PFSK-1 (cell line): ENCODE data around the gene MAP2K5.

Source experiments
- FOXP2 ChIP-seq: optimal IDR thresholded peaks from 2 replicates; pipeline ENCODE3; 2011; ENCODE audit warnings: borderline replicate concordance, control low read depth, inconsistent platforms; ENCODE audit not compliant: insufficient read depth; ENCODE audit errors: extremely low read length, extremely low read depth
- POLR2AphosphoS5 ChIP-seq: IDR thresholded peaks from 2 replicates; pipeline ENCODE4 v1.6.1; 2012; ENCODE audit warnings: low read depth, mild to moderate bottlenecking, control low read depth, low read length, moderate library complexity
- SIN3A ChIP-seq: IDR thresholded peaks from 2 replicates; pipeline ENCODE4 v1.6.1; 2012; ENCODE audit warnings: mild to moderate bottlenecking, low read length, moderate library complexity, borderline replicate concordance; ENCODE audit not compliant: insufficient read depth
- TAF1 ChIP-seq: IDR thresholded peaks from 2 replicates; pipeline ENCODE4 v1.6.1; 2012; ENCODE audit warnings: low read length, control low read depth, borderline replicate concordance; ENCODE audit not compliant: insufficient read depth
- TF ChIP-seq, protein P1 (sequence below), 2 experiments: IDR thresholded peaks; 2 replicates each; pipeline versions ENCODE4 v1.6.1 to v1.8.0; 2011 to 2012; ENCODE audit warnings: low read depth in 2 of 2, low read length in 2 of 2, control low read depth in 1 of 2, inconsistent platforms in 1 of 2, mild to moderate bottlenecking in 1 of 2, moderate library complexity in 1 of 2; ENCODE audit not compliant: insufficient read depth in 1 of 2

The MAP2K5 gene

DNA sequence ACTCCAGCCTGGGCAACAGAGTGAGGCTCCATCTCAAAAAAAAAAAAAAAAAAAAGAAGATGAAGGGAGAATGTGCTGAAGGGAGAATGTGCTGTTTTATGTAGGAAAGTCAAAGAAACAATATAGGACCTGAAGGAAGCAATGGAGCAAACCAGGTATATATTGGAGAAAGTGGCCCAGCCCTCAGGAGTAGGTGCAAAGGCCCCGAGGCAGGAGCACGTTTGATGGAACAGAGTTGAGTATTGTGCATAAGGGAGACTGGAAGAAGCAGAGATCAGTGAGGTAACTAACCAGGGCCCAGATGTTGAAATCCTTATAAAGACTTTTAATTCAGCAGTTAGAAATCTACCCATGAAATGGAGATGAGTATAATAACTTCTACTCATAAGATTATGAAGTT is 79.6 kb downstream of the MAP2K5 start:
- TF ChIP-seq SIN3A = no peak

DNA sequence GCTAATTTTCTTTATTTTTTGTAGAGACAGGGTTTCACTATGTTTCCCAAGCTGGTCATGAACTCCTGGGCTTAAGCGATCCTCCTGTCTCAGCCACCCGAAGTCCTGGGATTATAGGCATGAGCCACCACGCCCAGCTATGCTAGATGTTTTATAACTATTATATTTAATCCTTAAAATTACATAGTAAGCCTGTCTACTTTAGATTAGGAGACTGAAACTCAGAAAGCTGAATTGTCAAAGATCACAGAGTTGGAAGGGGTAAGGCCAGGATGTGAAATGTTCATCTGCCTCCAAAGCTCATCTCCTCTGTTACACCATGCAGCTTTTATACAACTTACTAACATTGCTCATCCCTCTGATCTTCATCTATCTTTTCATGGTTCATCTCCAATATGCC is 89.8 kb downstream of the MAP2K5 start:
- TF ChIP-seq FOXP2 (no peak), POLR2AphosphoS5 (no peak), SIN3A (no peak), TAF1 (no peak)
- TF ChIP-seq, protein P1, sequence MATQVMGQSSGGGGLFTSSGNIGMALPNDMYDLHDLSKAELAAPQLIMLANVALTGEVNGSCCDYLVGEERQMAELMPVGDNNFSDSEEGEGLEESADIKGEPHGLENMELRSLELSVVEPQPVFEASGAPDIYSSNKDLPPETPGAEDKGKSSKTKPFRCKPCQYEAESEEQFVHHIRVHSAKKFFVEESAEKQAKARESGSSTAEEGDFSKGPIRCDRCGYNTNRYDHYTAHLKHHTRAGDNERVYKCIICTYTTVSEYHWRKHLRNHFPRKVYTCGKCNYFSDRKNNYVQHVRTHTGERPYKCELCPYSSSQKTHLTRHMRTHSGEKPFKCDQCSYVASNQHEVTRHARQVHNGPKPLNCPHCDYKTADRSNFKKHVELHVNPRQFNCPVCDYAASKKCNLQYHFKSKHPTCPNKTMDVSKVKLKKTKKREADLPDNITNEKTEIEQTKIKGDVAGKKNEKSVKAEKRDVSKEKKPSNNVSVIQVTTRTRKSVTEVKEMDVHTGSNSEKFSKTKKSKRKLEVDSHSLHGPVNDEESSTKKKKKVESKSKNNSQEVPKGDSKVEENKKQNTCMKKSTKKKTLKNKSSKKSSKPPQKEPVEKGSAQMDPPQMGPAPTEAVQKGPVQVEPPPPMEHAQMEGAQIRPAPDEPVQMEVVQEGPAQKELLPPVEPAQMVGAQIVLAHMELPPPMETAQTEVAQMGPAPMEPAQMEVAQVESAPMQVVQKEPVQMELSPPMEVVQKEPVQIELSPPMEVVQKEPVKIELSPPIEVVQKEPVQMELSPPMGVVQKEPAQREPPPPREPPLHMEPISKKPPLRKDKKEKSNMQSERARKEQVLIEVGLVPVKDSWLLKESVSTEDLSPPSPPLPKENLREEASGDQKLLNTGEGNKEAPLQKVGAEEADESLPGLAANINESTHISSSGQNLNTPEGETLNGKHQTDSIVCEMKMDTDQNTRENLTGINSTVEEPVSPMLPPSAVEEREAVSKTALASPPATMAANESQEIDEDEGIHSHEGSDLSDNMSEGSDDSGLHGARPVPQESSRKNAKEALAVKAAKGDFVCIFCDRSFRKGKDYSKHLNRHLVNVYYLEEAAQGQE (IDR thresholded peaks at IDR 0.05; ENCODE audit: insufficient read depth in 1 of 2, low read depth in 2 of 2, low read length in 2 of 2) = no peak

DNA sequence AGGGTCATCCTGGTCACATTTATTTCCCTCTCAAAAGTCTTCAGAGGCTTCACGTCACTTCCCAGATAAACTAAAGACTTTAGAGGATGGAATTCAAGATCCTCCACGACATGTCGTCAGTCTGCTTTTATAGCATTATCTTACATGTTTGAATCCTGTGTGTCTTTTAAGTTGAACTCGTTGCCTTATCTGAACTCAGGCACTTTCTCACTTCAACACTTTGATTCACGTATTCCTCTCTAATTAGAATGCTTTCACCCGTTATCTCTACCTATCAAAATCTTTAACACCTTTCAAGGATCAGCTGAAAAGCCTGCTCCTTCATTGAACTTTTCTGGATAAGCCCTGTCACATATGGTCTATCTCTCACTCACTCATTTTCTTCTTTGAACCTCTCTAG is 97.1 kb downstream of the MAP2K5 start:
- TF ChIP-seq, protein P1 (IDR thresholded peaks at IDR 0.05; ENCODE audit: insufficient read depth in 1 of 2, low read depth in 2 of 2, low read length in 2 of 2) = no peak
- TF ChIP-seq SIN3A (no peak), TAF1 (no peak)

DNA sequence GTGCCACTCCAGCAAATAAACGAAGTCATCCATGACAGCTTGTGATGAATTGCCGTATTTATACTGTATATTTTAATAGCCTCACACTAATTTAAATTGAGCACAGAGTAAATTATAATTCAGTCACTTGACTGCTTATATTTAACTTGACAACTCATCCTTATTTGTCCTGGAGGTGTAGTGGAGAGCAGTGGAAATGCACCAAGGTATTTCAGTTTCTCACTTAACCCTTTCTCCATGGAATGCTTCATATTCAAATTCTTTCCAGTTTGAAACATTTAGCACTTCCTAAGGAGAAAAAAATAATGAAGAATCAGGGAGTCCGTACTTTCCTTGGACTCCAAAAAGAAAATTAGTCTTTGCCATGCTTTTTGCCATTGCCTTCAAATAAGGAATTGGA is 99.0 kb downstream of the MAP2K5 start:
- TF ChIP-seq POLR2AphosphoS5 (no peak), FOXP2 (no peak), TAF1 (no peak)

DNA sequence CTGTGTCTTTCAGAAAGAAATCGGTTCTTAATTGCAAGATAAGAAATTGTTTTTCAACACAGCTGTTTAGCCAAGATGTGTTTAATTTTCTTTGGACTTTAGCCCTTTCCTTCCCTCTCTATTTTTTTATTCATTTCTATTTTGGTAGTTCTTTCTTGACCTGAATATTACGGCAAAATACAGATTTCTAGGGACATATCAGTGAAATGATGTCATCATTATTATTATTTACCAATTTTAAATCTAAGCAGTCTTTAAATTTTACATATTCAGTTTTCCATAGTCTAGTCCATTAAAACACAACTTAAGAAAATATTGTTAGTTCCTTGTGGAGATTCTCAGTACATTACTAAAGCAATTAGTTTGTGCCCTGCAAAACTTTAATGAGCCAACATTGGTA is 104.3 kb downstream of the MAP2K5 start:
- TF ChIP-seq FOXP2 (no peak), POLR2AphosphoS5 (no peak), TAF1 (no peak), SIN3A (no peak)
- TF ChIP-seq, protein P1 (IDR thresholded peaks at IDR 0.05; ENCODE audit: insufficient read depth in 1 of 2, low read depth in 2 of 2, low read length in 2 of 2) = no peak

DNA sequence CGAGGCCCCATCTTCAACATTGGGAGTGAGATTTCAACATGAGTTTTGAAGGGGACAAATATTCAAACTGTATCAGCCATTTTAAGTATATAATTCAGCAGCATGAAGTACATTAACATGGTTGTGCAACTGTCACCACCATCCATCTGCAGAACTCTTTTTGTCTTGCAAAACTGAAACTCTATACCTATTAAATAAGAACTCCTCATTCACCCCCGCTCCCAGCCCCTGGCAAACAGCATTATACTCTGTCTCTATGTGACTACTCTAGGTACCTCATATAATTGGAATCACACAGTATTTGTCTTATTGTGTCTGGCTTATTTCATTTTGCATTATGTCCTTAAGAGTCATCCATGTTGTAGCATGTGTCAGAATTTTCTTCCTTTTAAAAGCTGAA is 110.1 kb downstream of the MAP2K5 start:
- TF ChIP-seq, protein P1 (IDR thresholded peaks at IDR 0.05; ENCODE audit: insufficient read depth in 1 of 2, low read depth in 2 of 2, low read length in 2 of 2) = no peak
- TF ChIP-seq SIN3A = no peak
- TF ChIP-seq POLR2AphosphoS5 = no peak
- no peak for TF ChIP-seq FOXP2
- no peak for TF ChIP-seq TAF1
